GM18951 (cell line): Measurements from ENCODE around the gene ABCB4.

ENCODE experiments used
- POLR2A ChIP-seq: IDR thresholded peaks from 4 replicates; pipeline ENCODE4 v1.6.1; 2011; ENCODE audit warnings: mild to moderate bottlenecking; ENCODE audit not compliant: insufficient read length, insufficient read depth; ENCODE audit errors: extremely low read depth
- in situ Hi-C: fragments of 300-500 bp; cut with MboI; formaldehyde crosslinking; loops from one replicate; pipeline ENCODE4 v1.12.0; 2022; ENCODE audit warnings: low sequenced_read_pairs, mixed read lengths, inconsistent platforms; ENCODE audit not compliant: unreplicated experiment

The ABCB4 gene

GRCh38 chr7:87424075-87424474 lies 51.4 kb downstream of the ABCB4 start:
- in situ Hi-C loops, result loop anchor here (25.0 kb wide), 1 partner anchor 487 kb away; no protein-coding TSS in a partner anchor
- TF ChIP-seq POLR2A, result no peak

- no peak for TF ChIP-seq POLR2A
- in situ Hi-C loops, result loop anchor here (25.0 kb wide), 1 partner anchor 483 kb away; no protein-coding TSS in a partner anchor
Measured at GRCh38 chr7:87420173-87420572, 55.3 kb downstream of the ABCB4 start.

GRCh38 chr7:87416682-87417587 lies 58.5 kb downstream of the ABCB4 start:
- in situ Hi-C loops, result loop anchor here (25.0 kb wide), 1 partner anchor 480 kb away; no protein-coding TSS in a partner anchor
- TF ChIP-seq POLR2A, result no peak

- TF ChIP-seq POLR2A, result no peak
- in situ Hi-C loops, result loop anchor here (5.0 to 25.0 kb wide), 2 partner anchors 102 to 477 kb away; no protein-coding TSS in a partner anchor
Measured at GRCh38 chr7:87414794-87415188, 60.7 kb downstream of the ABCB4 start.

GRCh38 chr7:87413951-87414793 lies 61.3 kb downstream of the ABCB4 start:
- in situ Hi-C loops, result loop anchor here (5.0 to 25.0 kb wide), 2 partner anchors 102 to 477 kb away; no protein-coding TSS in a partner anchor
- no peak for TF ChIP-seq POLR2A

GRCh38 chr7:87413029-87413428 lies 62.5 kb downstream of the ABCB4 start:
- TF ChIP-seq POLR2A, result no peak
- in situ Hi-C loops, result loop anchor here (5.0 to 25.0 kb wide), 2 partner anchors 101 to 476 kb away; no protein-coding TSS in a partner anchor

GRCh38 chr7:87411186-87411585 lies 64.3 kb downstream of the ABCB4 start:
- in situ Hi-C loops, result loop anchor here (5.0 to 25.0 kb wide), 2 partner anchors 99 to 474 kb away; no protein-coding TSS in a partner anchor
- TF ChIP-seq POLR2A, result no peak

- in situ Hi-C loops, result loop anchor here (25.0 kb wide), 1 partner anchor 467 kb away; no protein-coding TSS in a partner anchor
Measured at GRCh38 chr7:87404674-87405073, 70.8 kb downstream of the ABCB4 start.

GRCh38 chr7:87398446-87398845 lies 77.0 kb downstream of the ABCB4 start:
- no peak for TF ChIP-seq POLR2A
- in situ Hi-C loops, result no loop called here

More at GRCh38 chr7:87404674-87405073, 70.8 kb downstream of the ABCB4 start:
- no peak for TF ChIP-seq POLR2A

GRCh38 chr7:87395442-87396020 lies 79.9 kb downstream of the ABCB4 start:
- no peak for TF ChIP-seq POLR2A
- in situ Hi-C loops, result no loop called here

GRCh38 chr7:87391020-87391701 lies 84.3 kb downstream of the ABCB4 start:
- in situ Hi-C loops, result no loop called here
- TF ChIP-seq POLR2A, result no peak

GRCh38 chr7:87380905-87381304 lies 94.6 kb downstream of the ABCB4 start:
- in situ Hi-C loops, result no loop called here
- no peak for TF ChIP-seq POLR2A

GRCh38 chr7:87375662-87376435 lies 99.6 kb downstream of the ABCB4 start:
- in situ Hi-C loops, result no loop called here
- TF ChIP-seq POLR2A, result no peak
